ENCODE results near the gene ZNF536. TPM values are rescaled to one million over a fixed set of nuclear protein-coding genes. Genes with fewer than 3 reads are reported as not detected.
A peak's percentile ranks its signal among the peaks of the same experiment; 100 is the strongest.
"Not testable (repeated sequence)": the region's sequence is repeated elsewhere in the genome, so short reads cannot be mapped to it uniquely, and the experiment has no call there.

The ZNF536 gene
- total RNA-seq, 1 donor from 2014 or later: 24.9 TPM

- no peak for DNase-seq
- H3K4me3 Mint-ChIP-seq (ENCODE audit: unreplicated experiment): no peak overlapping the region
- no peaks in the 10 kb centered on the region for H3K27me3 Mint-ChIP-seq (ENCODE audit: unreplicated experiment)
- H3K9me3 Mint-ChIP-seq (ENCODE audit: unreplicated experiment): peaks cover 7% of the 10 kb centered on the region
- peaks cover 21% of the 10 kb centered on the region for H3K4me1 Mint-ChIP-seq (ENCODE audit: low read depth, unreplicated experiment)
- no peak for TF ChIP-seq CTCF (IDR thresholded peaks at IDR 0.05; ENCODE audit: partially characterized antibody, unreplicated experiment)
- no peak overlapping the region for H3K27ac Mint-ChIP-seq (ENCODE audit: unreplicated experiment)
- H3K36me3 Mint-ChIP-seq (ENCODE audit: unreplicated experiment): no peaks in the 10 kb centered on the region
Observed at GRCh38 chr19:30416375-30416774, 44.2 kb downstream of the ZNF536 start.

- DNase-seq; H3K4me3 Mint-ChIP-seq (ENCODE audit: unreplicated experiment); H3K27me3 Mint-ChIP-seq (ENCODE audit: unreplicated experiment); H3K9me3 Mint-ChIP-seq (ENCODE audit: unreplicated experiment); H3K27ac Mint-ChIP-seq (ENCODE audit: unreplicated experiment); H3K36me3 Mint-ChIP-seq (ENCODE audit: unreplicated experiment): not testable (repeated sequence)
- peaks cover 25% of the 10 kb centered on the region for H3K4me1 Mint-ChIP-seq (ENCODE audit: low read depth, unreplicated experiment)
Observed at GRCh38 chr19:30417166-30417565, 45.0 kb downstream of the ZNF536 start.

GRCh38 chr19:30419568-30420180 is 47.5 kb downstream of the ZNF536 start:
- Mint-ChIP-seq H3K36me3 (ENCODE audit: unreplicated experiment) (no peaks in the 10 kb centered on the region), H3K4me3 (ENCODE audit: unreplicated experiment) (peak overlapping the region; percentile 43), H3K4me1 (ENCODE audit: low read depth, unreplicated experiment) (peaks cover 36% of the 10 kb centered on the region), H3K9me3 (ENCODE audit: unreplicated experiment) (peaks cover 14% of the 10 kb centered on the region), H3K27ac (ENCODE audit: unreplicated experiment) (peak overlapping the region; percentile 59), H3K27me3 (ENCODE audit: unreplicated experiment) (peaks cover 7% of the 10 kb centered on the region)
- DNase-seq: peak; percentile 35
- TF ChIP-seq CTCF (IDR thresholded peaks at IDR 0.05; ENCODE audit: partially characterized antibody, unreplicated experiment): no peak

- Mint-ChIP-seq H3K36me3 (ENCODE audit: unreplicated experiment) (no peaks in the 10 kb centered on the region), H3K27me3 (ENCODE audit: unreplicated experiment) (peaks cover 7% of the 10 kb centered on the region), H3K9me3 (ENCODE audit: unreplicated experiment) (peaks cover 13% of the 10 kb centered on the region), H3K4me1 (ENCODE audit: low read depth, unreplicated experiment) (peaks cover 36% of the 10 kb centered on the region), H3K27ac (ENCODE audit: unreplicated experiment) (peak overlapping the region; percentile 59), H3K4me3 (ENCODE audit: unreplicated experiment) (peak overlapping the region; percentile 43)
- no peak for DNase-seq
- no peak for TF ChIP-seq CTCF (IDR thresholded peaks at IDR 0.05; ENCODE audit: partially characterized antibody, unreplicated experiment)
Observed at GRCh38 chr19:30420316-30420715, 48.1 kb downstream of the ZNF536 start.

- peaks cover 13% of the 10 kb centered on the region for H3K9me3 Mint-ChIP-seq (ENCODE audit: unreplicated experiment)
- no peaks in the 10 kb centered on the region for H3K36me3 Mint-ChIP-seq (ENCODE audit: unreplicated experiment)
- no peak for TF ChIP-seq CTCF (IDR thresholded peaks at IDR 0.05; ENCODE audit: partially characterized antibody, unreplicated experiment)
- H3K27ac Mint-ChIP-seq (ENCODE audit: unreplicated experiment): peak overlapping the region; percentile 67
- H3K4me1 Mint-ChIP-seq (ENCODE audit: low read depth, unreplicated experiment): peaks cover 36% of the 10 kb centered on the region
- H3K4me3 Mint-ChIP-seq (ENCODE audit: unreplicated experiment): peak overlapping the region; percentile 51
- no peak for DNase-seq
- peaks cover 7% of the 10 kb centered on the region for H3K27me3 Mint-ChIP-seq (ENCODE audit: unreplicated experiment)
Observed at GRCh38 chr19:30420881-30421280, 48.7 kb downstream of the ZNF536 start.
